ENCODE data around the gene PPP1R12C. TPM values are rescaled to one million over a fixed set of nuclear protein-coding genes. Genes with fewer than 3 reads are reported as not detected.

PPP1R12C gene
- total and polyA plus RNA-seq, 3 donors from 2014 or later = 184 to 220 (median 206) TPM

DNA sequence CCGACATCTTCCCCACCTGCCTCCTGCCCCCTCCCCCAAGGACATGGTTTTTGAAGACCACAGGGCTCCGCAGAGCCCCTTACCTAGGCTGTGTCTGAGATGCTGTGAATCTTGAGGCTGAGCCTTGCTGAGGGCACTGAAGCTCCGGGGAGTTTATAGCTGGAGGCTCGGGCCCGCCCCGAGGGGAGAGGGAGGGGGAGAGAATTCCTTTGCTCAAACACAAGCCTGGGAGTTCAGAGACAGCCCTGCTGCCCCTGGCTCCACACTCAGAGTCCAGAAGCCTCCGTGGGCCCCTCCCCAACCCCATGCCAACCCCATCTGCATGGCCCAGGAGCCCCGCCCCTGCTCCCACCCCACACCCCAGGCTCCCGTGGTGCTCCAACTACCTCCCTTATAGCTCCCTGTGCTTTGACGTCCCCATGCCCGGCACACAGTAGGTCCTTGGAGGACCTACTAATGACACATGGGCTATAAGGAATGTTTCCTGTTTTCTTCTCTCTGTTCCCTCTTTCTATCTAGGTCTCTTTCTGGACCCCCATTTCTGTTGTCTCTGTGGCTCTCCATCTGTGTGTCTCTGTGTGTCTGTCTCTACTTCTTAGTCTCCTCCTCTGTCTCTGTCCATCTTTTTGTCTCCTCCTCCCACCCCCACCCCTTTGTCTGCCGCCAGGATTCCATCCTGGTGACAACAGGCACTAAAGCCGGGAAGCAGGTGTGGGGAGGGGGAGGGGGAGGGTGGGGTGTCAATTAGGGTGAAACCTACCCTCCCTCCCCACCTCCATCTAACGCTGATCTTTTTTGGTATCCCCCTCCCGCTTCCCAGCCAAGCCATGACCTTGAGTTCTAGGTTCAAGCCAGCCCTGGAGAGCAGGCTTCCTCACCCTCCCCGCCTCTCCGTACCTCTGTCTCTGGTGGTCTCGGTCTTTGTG, 31.9 kb upstream of the PPP1R12C start, which contains the start of gene TNNT1:
TSS of gene TNNT1 (minus strand) at position 129 of the 926 bp plus-strand sequence. CDS start 2,049 bp downstream, outside the sequence.
- no peaks in the 10 kb centered on the region for H3K9me3 ChIP-seq
- H3K4me1 ChIP-seq = no peaks in the 10 kb centered on the region
- no peaks in the 10 kb centered on the region for H3K27me3 ChIP-seq
- 36 to 40% methylated on average over 18 of the region's 18 CpGs for WGBS, 2 donors
- intact Hi-C loops (cut with DNase I; ENCODE audit: low total_unique reads) = no loop called here
- no peak for TF ChIP-seq POLR2A (IDR thresholded peaks at IDR 0.05)
- TF ChIP-seq, protein P1, sequence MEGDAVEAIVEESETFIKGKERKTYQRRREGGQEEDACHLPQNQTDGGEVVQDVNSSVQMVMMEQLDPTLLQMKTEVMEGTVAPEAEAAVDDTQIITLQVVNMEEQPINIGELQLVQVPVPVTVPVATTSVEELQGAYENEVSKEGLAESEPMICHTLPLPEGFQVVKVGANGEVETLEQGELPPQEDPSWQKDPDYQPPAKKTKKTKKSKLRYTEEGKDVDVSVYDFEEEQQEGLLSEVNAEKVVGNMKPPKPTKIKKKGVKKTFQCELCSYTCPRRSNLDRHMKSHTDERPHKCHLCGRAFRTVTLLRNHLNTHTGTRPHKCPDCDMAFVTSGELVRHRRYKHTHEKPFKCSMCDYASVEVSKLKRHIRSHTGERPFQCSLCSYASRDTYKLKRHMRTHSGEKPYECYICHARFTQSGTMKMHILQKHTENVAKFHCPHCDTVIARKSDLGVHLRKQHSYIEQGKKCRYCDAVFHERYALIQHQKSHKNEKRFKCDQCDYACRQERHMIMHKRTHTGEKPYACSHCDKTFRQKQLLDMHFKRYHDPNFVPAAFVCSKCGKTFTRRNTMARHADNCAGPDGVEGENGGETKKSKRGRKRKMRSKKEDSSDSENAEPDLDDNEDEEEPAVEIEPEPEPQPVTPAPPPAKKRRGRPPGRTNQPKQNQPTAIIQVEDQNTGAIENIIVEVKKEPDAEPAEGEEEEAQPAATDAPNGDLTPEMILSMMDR (IDR thresholded peaks at IDR 0.05) = no peak
- H3K27ac ChIP-seq = no peak within 1 kb of the TSS
- DNase-seq = no peak
- no peaks in the 10 kb centered on the region for H3K36me3 ChIP-seq (ENCODE audit: low read depth, missing control alignments)
- no peak within 1 kb of the TSS for H3K4me3 ChIP-seq

DNA sequence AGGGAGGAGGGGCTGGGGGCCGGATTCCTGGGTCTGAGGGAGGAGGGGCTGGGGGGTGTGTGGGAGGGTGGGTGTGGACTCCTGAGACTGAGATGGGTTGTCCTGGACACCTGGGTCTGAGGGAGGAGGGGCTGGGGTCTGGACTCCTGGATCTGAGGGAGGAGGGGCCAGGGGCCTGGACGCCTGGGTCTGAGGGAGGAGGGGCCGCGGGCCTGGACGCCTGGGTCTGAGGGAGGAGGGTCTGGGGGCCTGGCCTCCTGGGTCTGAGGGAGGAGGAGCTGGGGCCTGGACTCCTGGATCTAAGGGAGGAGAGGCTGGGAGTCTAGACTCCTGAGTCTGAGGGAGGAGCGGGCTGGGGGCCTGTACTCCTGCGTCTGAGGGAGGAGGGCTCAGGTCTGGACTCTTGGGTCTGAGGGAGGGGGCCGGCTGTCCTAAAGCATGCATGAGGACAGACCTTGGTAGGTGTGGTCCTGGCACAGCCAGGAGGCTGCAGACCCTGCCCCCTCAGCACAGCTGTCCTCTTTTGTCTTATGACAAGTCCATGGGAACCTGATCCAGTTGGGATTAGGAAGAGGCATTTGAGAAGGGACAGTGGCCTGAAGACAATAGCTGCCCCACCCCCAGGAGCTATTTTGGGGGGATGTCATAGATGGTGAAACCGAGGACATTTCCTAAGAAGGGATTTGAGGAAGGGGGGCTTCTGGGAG, 30.3 kb upstream of the PPP1R12C start:
- Histone ChIP-seq H3K27me3 (no peaks in the 10 kb centered on the region), H3K4me1 (no peaks in the 10 kb centered on the region), H3K36me3 (ENCODE audit: low read depth, missing control alignments) (no peaks in the 10 kb centered on the region), H3K9me3 (no peaks in the 10 kb centered on the region), H3K4me3 (no peak overlapping the region), H3K27ac (no peak overlapping the region)
- intact Hi-C loops (cut with DNase I; ENCODE audit: low total_unique reads) = no loop called here
- WGBS, 2 donors = 14 to 18% methylated on average over 5 to 7 of the region's 9 CpGs
- no peak for TF ChIP-seq POLR2A (IDR thresholded peaks at IDR 0.05)
- TF ChIP-seq, protein P1 (IDR thresholded peaks at IDR 0.05) = no peak
- DNase-seq = no peak

DNA sequence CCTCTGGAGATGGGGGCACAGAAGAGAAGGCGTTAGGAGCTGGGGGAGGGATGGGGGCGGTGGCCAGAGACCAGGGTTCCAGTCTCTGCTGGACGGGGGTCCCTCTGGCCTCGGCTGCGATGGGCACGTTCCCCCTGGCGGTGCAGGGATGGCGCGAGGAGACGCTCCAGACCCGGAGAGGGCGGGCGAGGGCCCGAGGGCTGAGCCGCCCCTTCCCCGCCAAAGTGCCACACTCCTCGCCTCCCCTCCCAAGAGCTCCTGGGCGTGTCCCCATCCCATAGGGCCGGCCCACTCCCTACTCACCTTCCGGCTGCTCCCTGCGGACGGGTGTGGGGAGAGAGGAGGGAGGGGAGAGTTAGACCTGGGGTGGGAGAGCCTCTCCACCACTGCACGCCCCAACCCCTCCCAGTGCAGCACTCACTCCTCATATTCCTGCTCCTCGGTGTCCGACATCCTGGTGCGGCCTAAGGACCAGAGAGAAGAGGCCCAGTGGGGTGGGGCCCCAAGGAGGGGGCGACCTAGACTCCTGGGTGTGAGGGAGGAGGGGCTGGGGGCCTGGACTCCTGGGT, 29.4 kb upstream of the PPP1R12C start:
- H3K4me3 ChIP-seq = peak overlapping the region; percentile 25 to 46
- 2 to 3% methylated on average over 21 to 26 of the region's 27 CpGs for WGBS, 2 donors
- intact Hi-C loops (cut with DNase I; ENCODE audit: low total_unique reads) = no loop called here
- no peaks in the 10 kb centered on the region for H3K36me3 ChIP-seq (ENCODE audit: low read depth, missing control alignments)
- peak overlapping the region in 1 of 2 donors; percentile 4 for H3K27ac ChIP-seq
- no peak for TF ChIP-seq POLR2A (IDR thresholded peaks at IDR 0.05)
- TF ChIP-seq, protein P1 (IDR thresholded peaks at IDR 0.05) = no peak
- no peak for DNase-seq
- no peaks in the 10 kb centered on the region for H3K4me1 ChIP-seq
- no peaks in the 10 kb centered on the region for H3K9me3 ChIP-seq
- H3K27me3 ChIP-seq = no peaks in the 10 kb centered on the region

DNA sequence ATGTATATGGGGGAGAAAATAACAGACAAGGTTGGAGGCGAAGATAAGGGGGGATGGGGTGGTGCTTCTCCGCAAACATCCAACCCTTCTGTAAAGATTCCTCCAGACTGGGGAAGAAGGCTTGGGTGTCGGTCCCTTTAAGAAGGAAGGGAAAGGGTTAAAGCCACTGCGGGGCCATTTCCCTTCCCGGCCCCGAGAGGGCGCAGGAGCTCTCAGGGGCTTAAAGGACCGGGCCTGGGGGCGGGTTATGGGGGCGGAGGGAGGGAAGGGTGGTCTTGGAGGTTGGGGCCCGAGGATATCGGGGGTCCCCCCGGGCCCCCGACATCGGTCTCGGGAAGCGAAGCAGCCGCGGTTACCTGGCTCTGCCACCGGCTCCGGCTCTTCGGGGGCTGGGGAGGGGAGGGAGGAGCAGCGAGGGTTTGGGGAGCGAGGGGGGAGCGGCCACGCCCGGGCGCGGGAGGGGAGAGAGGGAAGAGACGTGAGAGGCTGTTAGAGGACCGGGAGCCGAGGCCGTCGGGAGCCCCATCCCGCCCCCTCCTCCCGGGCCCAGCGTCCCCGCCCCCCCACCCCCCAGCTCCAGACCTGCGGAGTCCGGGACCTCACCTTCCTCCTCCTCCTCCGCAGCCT, 28.8 kb upstream of the PPP1R12C start:
- intact Hi-C loops (cut with DNase I; ENCODE audit: low total_unique reads) = no loop called here
- H3K27ac ChIP-seq = peak overlapping the region in 1 of 2 donors; percentile 4
- no peaks in the 10 kb centered on the region for H3K27me3 ChIP-seq
- H3K4me1 ChIP-seq = no peaks in the 10 kb centered on the region
- peak overlapping the region; percentile 25 to 46 for H3K4me3 ChIP-seq
- H3K36me3 ChIP-seq (ENCODE audit: low read depth, missing control alignments) = no peaks in the 10 kb centered on the region
- 0% methylated on average over 18 to 24 of the region's 41 CpGs for WGBS, 2 donors
- no peak for DNase-seq
- no peaks in the 10 kb centered on the region for H3K9me3 ChIP-seq
- TF ChIP-seq, protein P1 (IDR thresholded peaks at IDR 0.05) = no peak
- no peak for TF ChIP-seq POLR2A (IDR thresholded peaks at IDR 0.05)

All from testis (tissue), 3 donors.